ENCODE results near the gene PSMC4.

DNA sequence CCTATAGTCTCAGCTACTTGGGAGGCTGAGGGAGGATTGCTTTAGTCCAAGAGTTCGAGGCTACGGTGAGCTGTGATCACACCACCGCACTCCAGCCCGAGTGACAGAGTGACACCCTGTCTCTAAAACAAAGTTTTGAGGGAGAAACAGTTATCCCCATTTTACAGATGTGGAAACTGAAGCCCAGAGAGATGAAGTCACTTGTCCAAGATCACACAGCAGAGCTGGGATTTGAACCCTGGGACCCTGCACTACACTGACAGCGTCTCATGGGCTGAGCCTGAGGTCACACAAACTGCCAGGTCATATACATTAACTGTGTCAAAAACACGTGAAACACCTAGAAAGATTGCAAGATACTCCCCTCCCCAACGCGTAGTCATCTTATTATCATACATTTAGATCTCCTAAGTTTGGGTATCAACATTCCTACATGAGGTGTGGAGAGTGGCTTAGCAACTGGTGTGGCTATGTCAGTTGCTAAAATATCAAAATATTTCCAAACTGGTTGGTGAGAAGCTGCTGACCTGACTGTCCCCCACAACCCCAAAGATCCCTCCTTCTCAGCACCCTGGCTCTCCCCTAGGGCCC is 44.7 kb upstream of the PSMC4 start:
- TF ChIP-seq, protein P1, sequence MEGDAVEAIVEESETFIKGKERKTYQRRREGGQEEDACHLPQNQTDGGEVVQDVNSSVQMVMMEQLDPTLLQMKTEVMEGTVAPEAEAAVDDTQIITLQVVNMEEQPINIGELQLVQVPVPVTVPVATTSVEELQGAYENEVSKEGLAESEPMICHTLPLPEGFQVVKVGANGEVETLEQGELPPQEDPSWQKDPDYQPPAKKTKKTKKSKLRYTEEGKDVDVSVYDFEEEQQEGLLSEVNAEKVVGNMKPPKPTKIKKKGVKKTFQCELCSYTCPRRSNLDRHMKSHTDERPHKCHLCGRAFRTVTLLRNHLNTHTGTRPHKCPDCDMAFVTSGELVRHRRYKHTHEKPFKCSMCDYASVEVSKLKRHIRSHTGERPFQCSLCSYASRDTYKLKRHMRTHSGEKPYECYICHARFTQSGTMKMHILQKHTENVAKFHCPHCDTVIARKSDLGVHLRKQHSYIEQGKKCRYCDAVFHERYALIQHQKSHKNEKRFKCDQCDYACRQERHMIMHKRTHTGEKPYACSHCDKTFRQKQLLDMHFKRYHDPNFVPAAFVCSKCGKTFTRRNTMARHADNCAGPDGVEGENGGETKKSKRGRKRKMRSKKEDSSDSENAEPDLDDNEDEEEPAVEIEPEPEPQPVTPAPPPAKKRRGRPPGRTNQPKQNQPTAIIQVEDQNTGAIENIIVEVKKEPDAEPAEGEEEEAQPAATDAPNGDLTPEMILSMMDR (IDR thresholded peaks at IDR 0.05), result no peak
- TF ChIP-seq POLR2A (IDR thresholded peaks at IDR 0.05), result no peak
